Stimulated activated CD8-positive, alpha-beta memory T cell treated with anti-CD3 and anti-CD28 coated beads, Interleukin-7, amount 100 ng/mL, for 24 hours (primary cell): Measurements from ENCODE around the gene HSPA12A.

Experiments used
- DNase-seq: peaks from one replicate; pipeline ENCODE4 v3.0.0-alpha.2; 2020; ENCODE audit warnings: low read depth

HSPA12A gene

DNA sequence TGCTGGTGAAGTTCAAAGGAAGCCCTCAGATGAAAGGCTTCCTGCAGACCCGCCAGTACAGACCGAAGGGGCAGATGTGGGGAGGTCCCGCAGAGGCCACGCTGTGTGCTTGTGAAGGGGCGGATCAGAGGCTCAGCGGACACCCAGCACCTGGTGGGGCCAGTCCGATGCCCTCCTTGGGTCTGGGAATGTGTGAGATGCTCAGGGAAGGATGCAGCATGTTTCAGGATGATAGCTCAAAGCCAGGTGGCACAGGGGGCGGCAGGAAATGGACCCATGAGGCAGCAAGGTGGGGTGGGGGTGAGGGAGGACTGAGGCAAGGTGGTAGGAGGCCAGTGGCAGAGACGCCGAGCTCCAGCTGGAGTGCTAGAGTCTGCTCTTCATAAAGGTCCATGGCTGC is 27.9 kb upstream of the HSPA12A start:
- DNase-seq: no peak

- DNase-seq: no peak
Observed at GRCh38 chr10:116769791-116770190, 27.4 kb upstream of the HSPA12A start.

DNA sequence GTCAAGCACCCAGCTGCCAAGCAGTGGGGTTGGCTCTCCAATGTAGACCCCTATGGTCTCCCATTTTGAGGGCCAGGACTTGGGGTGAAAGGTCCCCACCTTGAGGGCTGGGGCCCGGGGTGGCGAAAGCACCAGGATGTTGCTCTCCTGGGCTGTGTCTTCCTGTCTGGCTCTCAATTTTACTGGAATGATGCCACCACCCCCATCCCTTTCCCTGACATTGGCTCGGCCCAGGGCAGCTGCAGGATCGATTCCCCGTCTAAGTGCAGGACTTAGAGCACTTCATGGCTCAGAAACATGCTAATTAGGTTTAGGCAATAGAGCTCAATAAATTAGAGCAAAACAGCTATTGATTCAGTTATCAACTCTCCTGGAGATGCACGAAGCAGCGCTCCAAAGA is 27.0 kb upstream of the HSPA12A start:
- no peak for DNase-seq

DNA sequence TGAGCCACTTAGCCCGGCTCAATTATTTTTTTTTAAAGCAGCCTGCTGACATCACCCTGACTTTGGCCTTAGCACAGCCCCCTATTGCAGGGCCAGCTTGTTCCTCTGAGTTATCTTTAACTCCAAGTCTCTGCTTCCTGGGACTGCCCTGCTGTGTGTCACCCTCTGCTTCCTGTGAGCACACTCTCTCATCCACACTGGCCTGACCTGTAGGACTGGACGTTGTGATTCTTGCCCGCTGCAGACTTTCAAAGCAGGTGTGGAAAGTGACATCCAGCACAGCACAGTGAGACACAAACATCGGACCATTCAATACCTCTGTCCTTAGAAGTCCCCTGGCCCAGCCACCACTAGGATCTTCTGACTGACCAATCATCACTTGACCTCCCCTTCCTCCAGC is 26.4 kb upstream of the HSPA12A start:
- no peak for DNase-seq

GRCh38 chr10:116766837-116767634 is 24.7 kb upstream of the HSPA12A start:
- no peak for DNase-seq

GRCh38 chr10:116766241-116766827 is 24.0 kb upstream of the HSPA12A start:
- no peak for DNase-seq

- no peak for DNase-seq
Observed at GRCh38 chr10:116765648-116766081, 23.3 kb upstream of the HSPA12A start.

GRCh38 chr10:116764979-116765378 is 22.6 kb upstream of the HSPA12A start:
- DNase-seq: no peak

DNA sequence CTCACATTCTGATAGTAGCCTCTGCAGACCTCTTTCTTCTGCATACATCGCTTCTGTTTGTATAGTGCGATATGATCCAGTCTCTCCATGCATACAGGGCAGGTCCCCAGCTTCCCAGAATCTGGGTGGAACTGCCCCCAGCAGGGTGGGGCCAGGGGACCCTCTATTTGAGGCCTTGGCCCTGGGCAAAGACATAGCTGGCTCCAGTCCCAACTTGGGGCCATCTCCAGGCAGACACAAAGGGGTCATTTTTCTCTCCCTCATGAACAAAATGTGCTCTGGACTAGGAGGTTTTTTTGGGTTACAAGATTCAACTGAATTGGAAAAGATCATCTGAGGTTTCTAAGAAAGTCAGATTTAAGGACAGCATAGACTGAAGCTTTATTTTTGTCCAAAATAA is 21.1 kb upstream of the HSPA12A start:
- DNase-seq: no peak

DNA sequence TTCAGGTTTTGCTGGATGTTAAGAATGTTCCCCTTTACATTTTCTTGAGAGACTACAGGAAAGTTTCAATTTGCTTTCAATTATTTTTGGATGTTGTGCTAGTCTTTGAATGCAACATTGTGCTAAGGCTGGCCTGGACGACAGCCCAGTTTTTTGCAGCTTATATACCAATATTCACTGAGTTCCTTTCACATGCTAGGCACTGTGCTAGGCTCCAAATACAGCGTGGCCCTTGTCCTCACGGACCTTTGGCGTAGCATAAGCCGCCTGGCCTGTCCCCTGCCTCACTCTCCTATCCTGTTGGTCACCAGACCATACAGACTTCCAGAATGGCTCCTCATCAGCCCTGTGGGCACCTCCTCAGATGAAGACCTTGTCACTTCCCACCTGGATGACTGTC is 19.5 kb upstream of the HSPA12A start:
- DNase-seq: no peak

DNA sequence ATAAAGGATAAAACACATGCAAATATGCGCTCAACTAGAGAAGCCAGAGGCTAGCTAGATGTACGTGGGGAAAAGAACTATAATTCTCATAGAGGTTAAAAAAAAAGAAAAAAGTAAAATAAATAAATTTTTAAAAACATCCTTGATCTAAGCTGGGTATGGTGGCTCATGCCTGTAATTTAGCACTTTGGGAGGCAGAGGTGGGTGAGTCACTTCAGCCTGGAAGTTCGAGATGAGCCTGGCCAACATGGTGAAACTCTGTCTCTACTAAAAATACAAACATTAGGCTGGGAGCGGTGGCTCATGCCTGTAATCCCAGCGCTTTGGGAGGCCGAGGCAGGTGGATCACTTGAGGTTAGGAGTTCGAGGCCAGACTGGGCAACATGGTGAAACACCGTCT is 18.6 kb upstream of the HSPA12A start:
- DNase-seq: no peak

DNA sequence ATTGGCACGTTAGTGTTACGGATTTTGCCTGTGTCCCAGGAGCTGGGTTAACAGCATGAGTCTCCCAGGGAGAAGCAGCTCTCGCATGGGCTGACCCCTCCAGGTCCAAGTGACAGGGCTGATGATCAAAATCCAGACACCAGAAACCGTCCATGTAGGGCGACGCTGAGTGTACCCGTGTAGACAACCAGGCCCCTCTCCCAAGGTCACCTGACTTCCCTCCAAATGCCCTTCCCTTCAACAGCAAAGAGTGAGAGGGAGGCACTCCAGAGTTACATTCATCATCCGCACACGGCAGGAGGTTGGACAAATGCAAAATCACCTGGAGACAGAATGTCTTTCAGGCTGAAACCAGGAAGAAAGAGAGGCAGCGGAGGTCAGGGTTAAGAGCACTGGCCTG is 14.9 kb upstream of the HSPA12A start:
- no peak for DNase-seq

- no peak for DNase-seq
Observed at GRCh38 chr10:116756277-116756676, 13.9 kb upstream of the HSPA12A start.

DNA sequence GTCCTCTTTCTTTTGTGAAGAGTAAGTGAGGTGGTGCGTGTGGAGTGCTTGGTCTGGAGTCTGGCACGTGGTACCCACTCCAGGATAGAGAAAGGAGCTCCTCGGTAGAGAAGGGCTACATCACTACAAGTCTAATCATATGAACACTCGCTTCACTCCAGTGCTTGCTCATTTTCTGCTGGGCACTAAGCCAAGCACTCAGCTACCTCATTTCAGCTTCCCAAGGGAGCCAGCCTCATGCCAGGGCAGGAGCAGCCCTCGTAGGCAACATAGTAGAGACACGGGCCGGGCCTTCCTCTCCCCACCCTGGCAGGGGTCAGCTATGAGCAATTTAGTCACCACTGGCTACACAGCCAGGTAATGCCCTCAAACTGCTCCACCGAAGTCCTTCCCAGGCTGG is 11.4 kb upstream of the HSPA12A start:
- DNase-seq: no peak

DNA sequence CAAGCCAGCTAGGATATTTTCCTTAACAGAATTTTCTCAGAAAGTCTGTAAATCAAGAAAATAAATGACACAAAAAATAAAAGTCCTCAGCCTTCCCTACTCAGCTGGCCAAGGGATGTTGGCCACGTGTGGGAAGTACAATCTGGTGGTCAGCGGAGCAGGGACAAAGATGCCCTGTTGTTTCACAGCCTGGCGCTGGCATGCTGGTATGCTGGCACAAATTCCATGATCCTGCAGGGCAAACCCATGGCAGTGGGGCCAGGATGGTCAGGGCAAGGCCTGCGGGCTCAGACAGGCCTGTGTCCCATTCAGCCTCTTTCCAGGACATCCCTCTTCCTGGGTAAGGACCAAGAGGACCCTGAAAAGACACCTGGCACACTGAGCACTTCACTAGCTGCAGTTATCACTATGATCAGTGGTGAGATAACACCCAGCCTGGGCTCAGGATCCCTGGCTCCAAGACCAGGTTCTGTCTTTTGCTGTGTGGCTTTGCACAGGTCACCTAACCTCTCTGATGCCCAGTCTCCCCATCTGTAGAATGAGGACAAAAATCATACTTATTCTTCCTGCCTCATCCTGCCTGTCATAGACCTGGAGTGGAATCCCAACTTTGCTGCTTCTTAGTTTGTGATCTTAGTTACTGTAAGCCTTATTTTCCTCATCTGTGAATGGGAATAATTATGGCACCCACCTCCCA is 10.8 kb upstream of the HSPA12A start:
- DNase-seq: no peak

GRCh38 chr10:116752563-116752962 is 10.2 kb upstream of the HSPA12A start:
- DNase-seq: no peak

DNA sequence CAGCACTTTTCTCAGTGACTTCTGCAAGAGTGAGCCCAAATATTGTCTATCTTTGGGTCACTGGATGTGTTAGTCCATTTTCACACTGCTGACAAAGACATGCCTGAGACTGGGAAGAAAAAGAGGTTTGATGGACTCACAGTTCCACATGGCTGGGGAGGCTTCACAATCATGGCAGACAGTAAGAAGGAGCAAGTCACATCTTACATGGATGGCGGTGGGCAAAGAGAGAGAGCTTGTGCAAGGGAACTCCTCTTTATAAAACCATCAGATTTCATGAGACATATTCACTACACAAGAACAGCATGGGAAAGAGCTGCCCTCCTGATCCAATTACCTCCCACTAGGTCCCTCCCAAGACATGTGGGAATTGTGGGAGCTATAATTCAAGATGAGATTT is 6.1 kb upstream of the HSPA12A start:
- DNase-seq: no peak

GRCh38 chr10:116748041-116748440 is 5.7 kb upstream of the HSPA12A start:
- DNase-seq: no peak

GRCh38 chr10:116747325-116747724 is 5.0 kb upstream of the HSPA12A start:
- no peak for DNase-seq

GRCh38 chr10:116744885-116745284 is 2.5 kb upstream of the HSPA12A start:
- DNase-seq: no peak

DNA sequence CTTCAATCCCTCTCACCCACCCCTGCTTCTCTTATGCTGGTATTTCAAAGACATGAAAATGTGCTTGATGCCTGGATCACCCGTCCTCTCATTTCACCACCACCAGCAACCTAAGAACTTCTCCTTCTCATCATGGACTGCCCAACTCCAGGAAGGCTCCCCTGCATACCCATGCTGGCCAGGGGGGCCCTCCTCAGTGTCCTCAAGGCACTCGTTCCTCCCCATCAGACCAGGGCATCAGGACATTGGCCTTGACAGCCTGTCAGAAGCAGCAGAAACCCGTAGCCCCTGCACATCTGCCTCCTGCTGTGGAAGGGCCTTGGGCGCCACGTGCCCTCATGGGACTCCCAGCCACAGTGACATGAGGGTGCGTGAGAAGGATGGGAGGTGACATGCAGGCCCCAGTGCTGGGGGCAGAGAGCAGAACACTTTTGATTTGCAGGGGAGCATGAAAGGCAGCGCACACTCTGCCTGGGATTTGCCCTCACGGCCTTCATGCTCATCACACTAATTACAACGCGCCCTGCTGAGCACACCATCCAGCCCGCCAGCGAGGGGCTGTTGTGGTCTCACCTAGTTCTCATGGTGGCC is 1.9 kb upstream of the HSPA12A start:
- no peak for DNase-seq

- no peak for DNase-seq
Observed at GRCh38 chr10:116743266-116744064, 1.1 kb upstream of the HSPA12A start.
